Frontal cortex (tissue), 4 donors: Measurements from ENCODE around the gene CDT1. TPM values are rescaled to one million over a fixed set of nuclear protein-coding genes. Genes with fewer than 3 reads are reported as not detected.
"Not testable (repeated sequence)": the region's sequence is repeated elsewhere in the genome, so short reads cannot be mapped to it uniquely, and the experiment has no call there.

Experiments
- DNase-seq, 2 donors: peaks; one replicate each; pipeline ENCODE4 v3.0.0; 2012; ENCODE audit warnings: low spot score in 2 of 2
- FAIRE-seq: peaks from 2 replicates; lab custom pipeline; 2012; peaks lifted over from hg19 to GRCh38; lab: Jason Lieb, UNC
- total RNA-seq: library from RNA; depleted of rRNA; stranded (reverse); fragments of >200 nt; gene quantifications from one replicate; pipeline ENCODE4 v1.2.3, GENCODE V29; 2014
- donor health status: control.
- donor health status: control.
- donor health status: control.

CDT1 gene
- total RNA-seq, 1 donor from 2014 or later = 1.2 TPM

GRCh38 chr16:88767546-88768070 lies 36.0 kb upstream of the CDT1 start:
- DNase-seq (no peak), FAIRE-seq (no peak)

- no peak for FAIRE-seq
- DNase-seq = peak in 1 of 2 donors; percentile 63
Observed at GRCh38 chr16:88768071-88768783, 35.4 kb upstream of the CDT1 start.

- FAIRE-seq (no peak), DNase-seq (no peak)
Observed at GRCh38 chr16:88769617-88770460, 33.8 kb upstream of the CDT1 start.

- DNase-seq (no peak), FAIRE-seq (no peak)
Observed at GRCh38 chr16:88770461-88771293, 32.9 kb upstream of the CDT1 start.

- DNase-seq (no peak), FAIRE-seq (no peak)
Observed at GRCh38 chr16:88771294-88771772, 32.3 kb upstream of the CDT1 start.

DNA sequence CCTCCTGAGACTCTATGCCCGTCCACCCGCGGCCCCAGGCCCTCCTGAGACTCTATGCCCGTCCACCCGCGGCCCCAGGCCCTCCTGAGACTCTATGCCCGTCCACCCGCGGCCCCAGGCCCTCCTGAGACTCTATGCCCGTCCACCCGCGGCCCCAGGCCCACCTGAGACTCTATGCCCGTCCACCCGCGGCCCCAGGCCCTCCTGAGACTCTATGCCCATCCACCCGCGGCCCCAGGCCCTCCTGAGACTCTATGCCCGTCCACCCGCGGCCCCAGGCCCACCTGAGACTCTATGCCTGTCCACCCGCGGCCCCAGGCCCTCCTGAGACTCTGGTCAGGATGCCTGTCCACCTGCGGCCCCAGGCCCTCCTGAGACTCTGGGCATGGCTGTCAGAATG lies 31.8 kb upstream of the CDT1 start:
- not testable (repeated sequence) for DNase-seq

GRCh38 chr16:88772871-88773811 lies 30.4 kb upstream of the CDT1 start:
- FAIRE-seq = no peak
- DNase-seq = peak in 1 of 2 donors; percentile 22

More for the DNA sequence above, 31.8 kb upstream of the CDT1 start:
- FAIRE-seq = not testable (repeated sequence)

DNA sequence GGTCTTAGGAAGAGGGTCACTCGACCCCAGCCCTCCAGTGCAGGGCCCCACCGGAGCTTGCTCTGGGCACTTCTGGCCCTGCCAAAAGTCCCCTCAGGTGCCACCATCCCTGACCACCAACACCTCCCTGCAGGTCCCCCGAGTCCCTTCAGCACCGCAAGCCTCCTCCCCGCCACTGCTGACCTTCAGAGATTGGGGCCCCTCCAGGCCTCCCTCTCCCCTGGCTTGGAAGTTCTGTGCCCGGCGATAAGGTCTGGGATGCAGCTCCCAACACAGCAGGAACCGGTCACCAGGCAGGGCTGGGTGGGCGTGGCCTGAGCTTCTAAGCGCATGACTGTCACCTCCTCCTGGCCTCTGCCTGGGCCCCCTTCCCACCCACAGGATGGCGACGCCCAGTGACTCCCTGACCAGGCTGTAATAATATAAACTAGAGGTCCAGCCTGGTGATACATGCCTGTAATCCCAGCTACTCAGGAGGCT lies 29.7 kb upstream of the CDT1 start:
- DNase-seq (no peak), FAIRE-seq (no peak)

GRCh38 chr16:88774544-88775393 lies 28.8 kb upstream of the CDT1 start:
- no peak for FAIRE-seq
- DNase-seq = no peak

- DNase-seq (no peak), FAIRE-seq (no peak)
Observed at GRCh38 chr16:88775825-88776224, 27.8 kb upstream of the CDT1 start.

GRCh38 chr16:88777471-88778270 lies 25.9 kb upstream of the CDT1 start:
- FAIRE-seq (no peak), DNase-seq (no peak)

GRCh38 chr16:88778271-88778525 lies 25.4 kb upstream of the CDT1 start:
- FAIRE-seq (no peak), DNase-seq (no peak)

DNA sequence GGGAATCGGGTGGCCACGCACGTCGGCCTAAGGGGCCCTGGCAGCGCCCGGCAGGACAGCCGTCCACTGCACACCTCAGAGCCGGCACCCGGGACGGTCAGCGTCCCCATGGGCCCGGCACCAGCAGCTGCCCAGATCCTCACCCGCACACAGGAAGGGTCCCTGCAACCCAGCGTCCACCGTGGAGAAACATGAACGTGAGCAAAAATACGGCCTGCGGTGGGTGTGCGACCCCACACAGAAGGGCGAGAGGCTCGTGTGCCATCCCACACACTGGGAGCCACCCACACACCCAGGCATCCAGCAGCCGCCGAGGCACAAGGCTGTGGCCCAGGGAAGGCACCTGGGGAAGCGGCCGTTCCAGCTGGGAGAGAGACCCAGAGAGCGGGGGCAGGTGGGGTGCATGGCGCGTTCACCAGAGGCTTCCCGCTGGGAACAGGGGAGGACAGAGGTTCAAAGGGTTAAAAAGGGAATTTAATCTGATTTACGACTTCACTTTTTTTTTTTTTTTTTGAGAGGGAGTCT lies 25.0 kb upstream of the CDT1 start:
- FAIRE-seq (no peak), DNase-seq (no peak)

- FAIRE-seq (no peak), DNase-seq (no peak)
Observed at GRCh38 chr16:88779406-88780141, 24.0 kb upstream of the CDT1 start.

- DNase-seq (no peak), FAIRE-seq (no peak)
Observed at GRCh38 chr16:88780142-88781062, 23.2 kb upstream of the CDT1 start.
